Measurements from ENCODE around the gene ZNF750.

ZNF750 gene

GRCh38 chr17:82821554-82821953, 18.3 kb downstream of the ZNF750 start:
- H3K27ac ChIP-seq: no peak overlapping the region
- TF ChIP-seq ZFX (IDR thresholded peaks at IDR 0.05): no peak
- TF ChIP-seq, protein P1, sequence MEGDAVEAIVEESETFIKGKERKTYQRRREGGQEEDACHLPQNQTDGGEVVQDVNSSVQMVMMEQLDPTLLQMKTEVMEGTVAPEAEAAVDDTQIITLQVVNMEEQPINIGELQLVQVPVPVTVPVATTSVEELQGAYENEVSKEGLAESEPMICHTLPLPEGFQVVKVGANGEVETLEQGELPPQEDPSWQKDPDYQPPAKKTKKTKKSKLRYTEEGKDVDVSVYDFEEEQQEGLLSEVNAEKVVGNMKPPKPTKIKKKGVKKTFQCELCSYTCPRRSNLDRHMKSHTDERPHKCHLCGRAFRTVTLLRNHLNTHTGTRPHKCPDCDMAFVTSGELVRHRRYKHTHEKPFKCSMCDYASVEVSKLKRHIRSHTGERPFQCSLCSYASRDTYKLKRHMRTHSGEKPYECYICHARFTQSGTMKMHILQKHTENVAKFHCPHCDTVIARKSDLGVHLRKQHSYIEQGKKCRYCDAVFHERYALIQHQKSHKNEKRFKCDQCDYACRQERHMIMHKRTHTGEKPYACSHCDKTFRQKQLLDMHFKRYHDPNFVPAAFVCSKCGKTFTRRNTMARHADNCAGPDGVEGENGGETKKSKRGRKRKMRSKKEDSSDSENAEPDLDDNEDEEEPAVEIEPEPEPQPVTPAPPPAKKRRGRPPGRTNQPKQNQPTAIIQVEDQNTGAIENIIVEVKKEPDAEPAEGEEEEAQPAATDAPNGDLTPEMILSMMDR (conservative IDR thresholded peaks at IDR 0.05): no peak

DNA sequence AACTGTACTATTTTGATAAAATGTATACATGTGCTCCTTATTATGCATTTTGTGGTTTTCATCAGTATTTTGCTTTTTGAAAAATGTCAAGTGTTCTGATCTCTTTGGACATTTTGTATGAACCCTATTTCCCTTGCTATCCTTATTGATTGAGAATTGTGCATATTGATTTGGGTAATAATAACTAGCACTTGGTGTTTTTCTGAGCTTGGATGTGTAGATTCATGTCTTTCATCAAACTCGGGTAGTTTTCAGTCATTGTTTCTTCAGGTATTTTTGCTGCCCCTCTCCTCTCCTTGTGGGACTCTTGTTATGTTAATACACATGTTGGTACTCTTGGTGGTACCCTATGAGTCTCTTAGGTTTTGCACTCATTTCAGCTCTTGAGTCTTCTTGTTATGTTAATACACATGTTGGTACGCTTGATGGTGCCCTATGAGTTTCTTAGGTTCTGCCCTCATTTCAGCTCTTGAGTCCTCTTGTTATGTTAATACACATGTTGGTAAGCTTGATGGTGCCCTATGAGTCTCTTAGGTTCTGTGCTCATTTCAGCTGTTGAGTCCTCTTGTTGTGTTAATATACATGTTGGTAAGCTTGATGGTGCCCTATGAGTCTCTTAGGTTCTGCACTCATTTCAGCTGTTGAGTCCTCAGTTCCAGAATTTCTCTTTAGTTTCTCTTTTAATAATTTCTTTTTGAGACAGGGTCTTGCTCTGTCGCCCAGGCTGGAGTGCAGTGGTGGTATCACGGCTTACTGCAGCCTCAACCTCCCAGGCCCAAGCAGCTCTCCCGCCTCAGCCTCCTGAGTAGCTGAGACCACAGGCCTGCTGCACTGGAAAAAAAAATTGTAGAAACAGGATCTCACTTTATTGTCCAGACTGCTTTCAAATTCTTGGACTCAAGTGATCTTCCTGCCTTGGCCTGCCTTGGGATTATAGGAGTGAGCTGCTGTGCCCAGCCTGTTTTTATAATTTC, 19.3 kb downstream of the ZNF750 start:
- H3K27ac ChIP-seq: no peak overlapping the region

GRCh38 chr17:82817947-82818346, 21.9 kb downstream of the ZNF750 start:
- TF ChIP-seq, protein P1 (conservative IDR thresholded peaks at IDR 0.05): no peak
- no peak for TF ChIP-seq ZFX (IDR thresholded peaks at IDR 0.05)
- no peak overlapping the region for H3K27ac ChIP-seq

More for the DNA sequence above, 19.3 kb downstream of the ZNF750 start:
- TF ChIP-seq, protein P1 (conservative IDR thresholded peaks at IDR 0.05): no peak
- TF ChIP-seq ZFX (IDR thresholded peaks at IDR 0.05): no peak

DNA sequence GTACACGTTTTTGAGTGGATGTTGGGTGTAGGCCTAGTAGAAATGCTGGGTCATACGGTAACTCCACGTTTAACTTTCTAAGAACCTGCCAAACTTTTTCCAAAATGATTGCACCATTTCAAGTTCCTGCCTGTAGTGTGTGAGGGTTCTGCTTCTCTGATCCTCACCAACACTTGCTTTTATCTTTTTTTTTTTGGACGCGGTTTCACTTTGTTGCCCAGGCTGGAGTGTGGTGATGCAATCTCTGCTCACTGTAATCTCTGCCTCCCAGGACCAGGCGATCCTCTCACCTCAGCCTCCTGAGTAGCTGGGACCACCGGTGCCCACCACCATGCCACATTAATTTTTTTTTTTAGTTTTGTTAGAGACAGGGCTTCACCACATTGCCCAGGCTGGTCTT, 23.5 kb downstream of the ZNF750 start:
- no peak overlapping the region for H3K27ac ChIP-seq
- no peak for TF ChIP-seq ZFX (IDR thresholded peaks at IDR 0.05)
- TF ChIP-seq, protein P1 (conservative IDR thresholded peaks at IDR 0.05): no peak

GRCh38 chr17:82815790-82816305, 24.0 kb downstream of the ZNF750 start:
- TF ChIP-seq, protein P1 (conservative IDR thresholded peaks at IDR 0.05): no peak
- no peak for TF ChIP-seq ZFX (IDR thresholded peaks at IDR 0.05)
- peak overlapping the region; percentile 9 for H3K27ac ChIP-seq

- H3K27ac ChIP-seq: peak overlapping the region; percentile 9
- TF ChIP-seq ZFX (IDR thresholded peaks at IDR 0.05): no peak
- TF ChIP-seq, protein P1 (conservative IDR thresholded peaks at IDR 0.05): no peak
Measured at GRCh38 chr17:82815354-82815753, 24.5 kb downstream of the ZNF750 start.

GRCh38 chr17:82814834-82815233, 25.0 kb downstream of the ZNF750 start:
- H3K27ac ChIP-seq: peak overlapping the region; percentile 9
- TF ChIP-seq ZFX (IDR thresholded peaks at IDR 0.05): no peak
- TF ChIP-seq, protein P1 (conservative IDR thresholded peaks at IDR 0.05): no peak

Data from C4-2B (cell line).